Keratinocyte (primary cell): Measurements from ENCODE around the gene HBB. TPM values are rescaled to one million over a fixed set of nuclear protein-coding genes. Genes with fewer than 3 reads are reported as not detected.

Experiments
- DNase-seq: peaks from one replicate; pipeline ENCODE4 v3.0.0-alpha.2; 2011; ENCODE audit warnings: low read depth, missing footprints, low spot score
- FAIRE-seq: peaks from 2 replicates; lab custom pipeline; 2011; peaks lifted over from hg19 to GRCh38; lab: Jason Lieb, UNC
- H2AFZ ChIP-seq: 2 replicates; pipeline ENCODE4 v1.6.0; 2012; ENCODE audit warnings: low read length, control low read depth, inconsistent platforms; ENCODE audit not compliant: control insufficient read depth
- H3K27ac ChIP-seq: 2 replicates; pipeline ENCODE4 v1.5.1; 2011; ENCODE audit warnings: low read length; ENCODE audit not compliant: control insufficient read depth, insufficient read depth
- H3K27me3 ChIP-seq: 3 replicates; pipeline ENCODE4 v1.6.0; 2011; ENCODE audit warnings: low read length; ENCODE audit not compliant: control insufficient read depth, insufficient read depth; ENCODE audit errors: extremely low read depth
- H3K36me3 ChIP-seq, 2 experiments: 2 replicates in 1 of 2; 3 replicates in 1 of 2; pipeline ENCODE4 v1.5.1; 2011; ENCODE audit warnings: low read length in 2 of 2, mild to moderate bottlenecking in 1 of 2; ENCODE audit not compliant: control insufficient read depth in 2 of 2, insufficient read depth in 2 of 2; ENCODE audit errors: extremely low read depth in 1 of 2
- H3K4me1 ChIP-seq: 3 replicates; pipeline ENCODE4 v1.5.1; 2011; ENCODE audit warnings: low read length; ENCODE audit not compliant: control insufficient read depth, insufficient read depth; ENCODE audit errors: extremely low read depth
- H3K4me2 ChIP-seq: 3 replicates; pipeline ENCODE4 v1.6.0; 2011; ENCODE audit warnings: low read depth, low read length; ENCODE audit not compliant: control insufficient read depth, insufficient read depth; ENCODE audit errors: extremely low read depth
- H3K4me3 ChIP-seq, 3 experiments: fragments of 200-600 bp in 1 of 3; sonication (generic) in 1 of 3; 2 replicates in 2 of 3; 3 replicates in 1 of 3; pipeline ENCODE4 v1.5.1; 2011 to 2016; ENCODE audit warnings: low read length in 3 of 3, mild to moderate bottlenecking in 3 of 3, control low read depth in 2 of 3, inconsistent platforms in 1 of 3, low read depth in 1 of 3, mixed read lengths in 1 of 3, mixed run types in 1 of 3, moderate library complexity in 1 of 3; ENCODE audit not compliant: control insufficient read depth in 2 of 3, insufficient read depth in 2 of 3; ENCODE audit errors: extremely low read depth in 1 of 3
- H3K79me2 ChIP-seq: 2 replicates; pipeline ENCODE4 v1.6.0; 2012; ENCODE audit warnings: low read length; ENCODE audit not compliant: control insufficient read depth, insufficient read depth
- H3K9ac ChIP-seq: 3 replicates; pipeline ENCODE4 v1.6.0; 2011; ENCODE audit warnings: low read length; ENCODE audit not compliant: control insufficient read depth, insufficient read depth; ENCODE audit errors: extremely low read depth
- H3K9me1 ChIP-seq: 3 replicates; pipeline ENCODE4 v1.6.0; 2011; ENCODE audit warnings: low read length; ENCODE audit not compliant: control insufficient read depth, insufficient read depth; ENCODE audit errors: extremely low read depth
- H3K9me3 ChIP-seq: 2 replicates; pipeline ENCODE4 v1.5.1; 2012; ENCODE audit warnings: low read depth, low read length; ENCODE audit not compliant: control insufficient read depth
- H4K20me1 ChIP-seq: 3 replicates; pipeline ENCODE4 v1.6.0; 2011; ENCODE audit warnings: low read length; ENCODE audit not compliant: control insufficient read depth, insufficient read depth; ENCODE audit errors: extremely low read depth
- EZH2 ChIP-seq: IDR thresholded peaks from one replicate; pipeline ENCODE4 v1.6.1; 2012; ENCODE audit warnings: inconsistent platforms, mild to moderate bottlenecking, low read length, moderate library complexity
- dilution Hi-C: fragments of 300-500 bp; cut with MboI; formaldehyde crosslinking; loops from one replicate; pipeline ENCODE4 v1.7.0; 2020; ENCODE audit warnings: low sequenced_read_pairs; ENCODE audit not compliant: extremely low pct_ligation_motif_present
- polyA plus RNA-seq, 5 experiments: library from polyadenylated mRNA; depleted of rRNA in 3 of 5; stranded (reverse) in 3 of 5; stranded (forward) in 1 of 5; unstranded in 1 of 5; fragments of >200 nt; gene quantifications; 1 replicate in 1 of 5; 2 replicates in 3 of 5; 3 replicates in 1 of 5; pipeline versions ENCODE4 v1.2.1 to v1.2.3, GENCODE V29; 2011 to 2012; ENCODE audit warnings: missing spikeins in 2 of 5, low read depth in 1 of 5, low replicate concordance in 1 of 5
- TF ChIP-seq, protein P1 (sequence below), 3 experiments: IDR thresholded peaks in 1 of 3; conservative IDR thresholded peaks in 1 of 3; optimal IDR thresholded peaks in 1 of 3; 2 replicates in 2 of 3; 3 replicates in 1 of 3; pipeline versions ENCODE3 to v1.5.1; 2011; ENCODE audit warnings: low read length in 3 of 3, mild to moderate bottlenecking in 3 of 3, moderate library complexity in 2 of 3, control low read depth in 1 of 3, inconsistent platforms in 1 of 3; ENCODE audit not compliant: insufficient read depth in 2 of 3; ENCODE audit errors: extremely low read depth in 1 of 3

Gene HBB
- polyA plus RNA-seq, 1 donor (not counting 4 experiments of a cell fraction or from before 2014, with no cell fraction given), result not detected

DNA sequence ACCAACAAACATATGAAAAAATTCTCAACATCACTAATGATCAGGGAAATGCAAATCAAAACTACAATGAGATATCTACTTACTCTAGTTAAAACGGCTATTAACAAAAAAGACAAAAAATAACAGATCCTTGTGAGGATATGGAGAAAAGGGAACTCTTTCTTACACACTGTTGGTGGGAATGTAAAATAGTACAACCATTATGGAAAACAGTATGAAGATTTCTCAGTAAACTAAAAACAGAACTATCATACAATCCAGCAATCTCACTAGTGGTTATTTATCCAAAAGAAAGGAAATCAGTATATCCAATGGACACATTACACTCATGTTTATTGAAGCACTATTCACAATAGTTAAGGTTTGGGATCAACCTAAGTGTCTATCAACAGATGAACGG is 39.0 kb upstream of the HBB start:
- H3K4me1 ChIP-seq, result no peaks in the 10 kb centered on the region
- H3K4me3 ChIP-seq, result no peak overlapping the region
- FAIRE-seq, result no peak
- H3K27me3 ChIP-seq, result no peaks in the 10 kb centered on the region
- H2AFZ ChIP-seq, result no peak overlapping the region
- H3K79me2 ChIP-seq, result no peaks in the 10 kb centered on the region
- no peaks in the 10 kb centered on the region for H4K20me1 ChIP-seq
- H3K9ac ChIP-seq, result no peak overlapping the region
- no peaks in the 10 kb centered on the region for H3K9me3 ChIP-seq
- H3K27ac ChIP-seq, result no peak overlapping the region
- H3K4me2 ChIP-seq, result no peak overlapping the region
- dilution Hi-C loops, result no loop called here
- H3K36me3 ChIP-seq, result no peaks in the 10 kb centered on the region
- no peak for DNase-seq
- H3K9me1 ChIP-seq, result no peaks in the 10 kb centered on the region
- TF ChIP-seq, protein P1, sequence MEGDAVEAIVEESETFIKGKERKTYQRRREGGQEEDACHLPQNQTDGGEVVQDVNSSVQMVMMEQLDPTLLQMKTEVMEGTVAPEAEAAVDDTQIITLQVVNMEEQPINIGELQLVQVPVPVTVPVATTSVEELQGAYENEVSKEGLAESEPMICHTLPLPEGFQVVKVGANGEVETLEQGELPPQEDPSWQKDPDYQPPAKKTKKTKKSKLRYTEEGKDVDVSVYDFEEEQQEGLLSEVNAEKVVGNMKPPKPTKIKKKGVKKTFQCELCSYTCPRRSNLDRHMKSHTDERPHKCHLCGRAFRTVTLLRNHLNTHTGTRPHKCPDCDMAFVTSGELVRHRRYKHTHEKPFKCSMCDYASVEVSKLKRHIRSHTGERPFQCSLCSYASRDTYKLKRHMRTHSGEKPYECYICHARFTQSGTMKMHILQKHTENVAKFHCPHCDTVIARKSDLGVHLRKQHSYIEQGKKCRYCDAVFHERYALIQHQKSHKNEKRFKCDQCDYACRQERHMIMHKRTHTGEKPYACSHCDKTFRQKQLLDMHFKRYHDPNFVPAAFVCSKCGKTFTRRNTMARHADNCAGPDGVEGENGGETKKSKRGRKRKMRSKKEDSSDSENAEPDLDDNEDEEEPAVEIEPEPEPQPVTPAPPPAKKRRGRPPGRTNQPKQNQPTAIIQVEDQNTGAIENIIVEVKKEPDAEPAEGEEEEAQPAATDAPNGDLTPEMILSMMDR (optimal IDR thresholded peaks at IDR 0.05 in 1 of 3, IDR thresholded peaks at IDR 0.05 in 1 of 3, conservative IDR thresholded peaks at IDR 0.05 in 1 of 3; ENCODE audit: extremely low read depth in 1 of 3, insufficient read depth in 2 of 3, low read length in 3 of 3), result no peak
- TF ChIP-seq EZH2, result no peak

DNA sequence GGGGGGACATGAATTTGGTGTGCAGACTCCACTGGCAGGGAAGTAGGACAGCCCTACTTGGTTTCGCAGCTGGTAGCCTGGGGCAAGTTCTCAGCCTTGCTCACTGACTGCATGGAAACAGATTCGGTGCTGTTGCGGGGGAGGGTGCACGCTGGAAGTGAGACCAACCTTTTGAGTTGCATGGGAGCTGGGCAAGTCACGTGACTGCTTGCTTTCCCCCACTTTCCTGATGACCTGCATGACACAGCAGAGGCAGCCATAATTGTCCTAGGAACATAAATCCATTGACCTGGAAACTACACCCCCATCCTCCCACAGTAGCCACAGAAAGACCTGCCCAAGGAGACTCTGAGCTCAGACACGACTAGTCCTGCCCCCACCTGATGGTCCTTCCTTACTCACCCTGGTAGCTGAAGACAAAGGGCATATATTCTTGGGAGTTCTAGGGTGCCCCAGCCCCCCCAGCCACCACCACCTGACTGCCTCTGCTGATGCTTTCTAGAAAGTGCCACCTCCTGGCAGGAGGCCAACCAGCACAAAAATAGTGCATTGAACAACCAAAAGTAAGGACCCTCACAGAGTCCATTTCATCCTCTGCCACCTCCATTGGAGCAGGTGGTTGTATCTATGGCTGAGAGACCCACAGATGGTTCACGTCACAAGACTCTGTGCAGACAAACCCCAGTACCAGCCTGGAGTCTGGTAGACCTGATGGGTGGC is 31.8 kb upstream of the HBB start:
- TF ChIP-seq EZH2, result no peak
- TF ChIP-seq, protein P1 (optimal IDR thresholded peaks at IDR 0.05 in 1 of 3, IDR thresholded peaks at IDR 0.05 in 1 of 3, conservative IDR thresholded peaks at IDR 0.05 in 1 of 3; ENCODE audit: extremely low read depth in 1 of 3, insufficient read depth in 2 of 3, low read length in 3 of 3), result no peak
- Histone ChIP-seq H3K9me3 (no peaks in the 10 kb centered on the region), H3K79me2 (no peaks in the 10 kb centered on the region), H3K9me1 (no peaks in the 10 kb centered on the region), H3K27ac (no peak overlapping the region), H3K9ac (no peak overlapping the region), H3K4me2 (no peak overlapping the region), H3K36me3 (no peaks in the 10 kb centered on the region), H4K20me1 (no peaks in the 10 kb centered on the region), H3K4me1 (no peaks in the 10 kb centered on the region), H3K4me3 (no peak overlapping the region), H3K27me3 (no peaks in the 10 kb centered on the region), H2AFZ (no peak overlapping the region)
- DNase-seq, result no peak
- dilution Hi-C loops, result no loop called here
- no peak for FAIRE-seq
